ENCODE results near the gene ATP2B2.

GRCh38 chr3:10518506-10519150 lies 13.2 kb upstream of the ATP2B2 start:
- TF ChIP-seq CTCF (conservative IDR thresholded peaks at IDR 0.05; ENCODE audit: low read depth in 2 of 2) (no peak), POLR2AphosphoS5 (IDR thresholded peaks at IDR 0.05; ENCODE audit: low read depth) (no peak), EZH2 (IDR thresholded peaks at IDR 0.05; ENCODE audit: low read depth, unreplicated experiment) (no peak), REST (IDR thresholded peaks at IDR 0.05; ENCODE audit: unreplicated experiment) (no peak)

All from GM23338 (cell line).